Activated naive CD4-positive, alpha-beta T cell treated with anti-CD3 and anti-CD28 coated beads, Interleukin-2, amount 50 U/mL, for 24 hours (primary cell): ENCODE data around the gene AKAP13.

Source experiments
- H3K27ac Mint-ChIP-seq: one replicate; pipeline ENCODE4 v1.8.0; 2021; ENCODE audit warnings: mild to moderate bottlenecking, mixed read lengths
- H3K27me3 Mint-ChIP-seq: one replicate; pipeline ENCODE4 v1.8.0; 2021; ENCODE audit warnings: mixed read lengths
- H3K36me3 Mint-ChIP-seq: one replicate; pipeline ENCODE4 v1.8.0; 2021; ENCODE audit warnings: mixed read lengths
- H3K4me1 Mint-ChIP-seq: one replicate; pipeline ENCODE4 v1.8.0; 2021; ENCODE audit warnings: mixed read lengths
- H3K4me3 Mint-ChIP-seq: one replicate; pipeline ENCODE4 v1.8.0; 2021; ENCODE audit warnings: mild to moderate bottlenecking, mixed read lengths
- H3K9me3 Mint-ChIP-seq: one replicate; pipeline ENCODE4 v1.8.0; 2021; ENCODE audit warnings: mixed read lengths

The AKAP13 gene

GRCh38 chr15:85777250-85778106, 397.1 kb downstream of the AKAP13 start:
- Mint-ChIP-seq H3K27ac (no peak overlapping the region), H3K27me3 (no peaks in the 10 kb centered on the region), H3K36me3 (no peaks in the 10 kb centered on the region), H3K4me3 (no peak overlapping the region), H3K9me3 (no peaks in the 10 kb centered on the region), H3K4me1 (peaks cover 46% of the 10 kb centered on the region)

GRCh38 chr15:85778107-85778776, 397.8 kb downstream of the AKAP13 start:
- H3K27ac Mint-ChIP-seq, result no peak overlapping the region
- no peaks in the 10 kb centered on the region for H3K36me3 Mint-ChIP-seq
- H3K27me3 Mint-ChIP-seq, result no peaks in the 10 kb centered on the region
- no peaks in the 10 kb centered on the region for H3K9me3 Mint-ChIP-seq
- H3K4me3 Mint-ChIP-seq, result no peak overlapping the region
- peaks cover 44% of the 10 kb centered on the region for H3K4me1 Mint-ChIP-seq

GRCh38 chr15:85779249-85779648, 398.8 kb downstream of the AKAP13 start:
- H3K27ac Mint-ChIP-seq, result no peak overlapping the region
- no peaks in the 10 kb centered on the region for H3K36me3 Mint-ChIP-seq
- no peaks in the 10 kb centered on the region for H3K9me3 Mint-ChIP-seq
- H3K27me3 Mint-ChIP-seq, result no peaks in the 10 kb centered on the region
- H3K4me3 Mint-ChIP-seq, result no peak overlapping the region
- H3K4me1 Mint-ChIP-seq, result peaks cover 43% of the 10 kb centered on the region

- H3K9me3 Mint-ChIP-seq, result no peaks in the 10 kb centered on the region
- H3K4me3 Mint-ChIP-seq, result no peak overlapping the region
- peaks cover 50% of the 10 kb centered on the region for H3K4me1 Mint-ChIP-seq
- H3K36me3 Mint-ChIP-seq, result no peaks in the 10 kb centered on the region
- no peaks in the 10 kb centered on the region for H3K27me3 Mint-ChIP-seq
- H3K27ac Mint-ChIP-seq, result no peak overlapping the region
Measured at GRCh38 chr15:85780225-85780985, 400.0 kb downstream of the AKAP13 start.

DNA sequence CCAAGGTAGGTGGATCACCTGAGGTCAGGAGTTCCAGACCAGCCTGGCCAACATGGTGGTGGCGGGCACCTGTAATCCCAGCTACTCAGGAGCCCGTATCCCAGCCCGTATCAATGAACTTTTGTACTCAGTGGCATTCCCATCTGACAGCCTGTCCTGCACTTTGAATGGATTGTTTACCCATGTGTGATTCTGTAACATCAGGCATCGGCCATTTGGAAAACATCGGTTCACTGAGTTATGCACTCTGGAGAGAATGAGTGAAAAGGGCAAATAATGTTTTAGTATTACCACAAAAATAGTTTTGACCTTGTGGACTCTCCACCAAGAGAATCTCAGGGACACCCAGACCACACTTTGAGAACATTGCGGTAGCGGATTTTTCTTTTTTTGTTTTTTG, 400.7 kb downstream of the AKAP13 start:
- H3K4me1 Mint-ChIP-seq, result peaks cover 55% of the 10 kb centered on the region

DNA sequence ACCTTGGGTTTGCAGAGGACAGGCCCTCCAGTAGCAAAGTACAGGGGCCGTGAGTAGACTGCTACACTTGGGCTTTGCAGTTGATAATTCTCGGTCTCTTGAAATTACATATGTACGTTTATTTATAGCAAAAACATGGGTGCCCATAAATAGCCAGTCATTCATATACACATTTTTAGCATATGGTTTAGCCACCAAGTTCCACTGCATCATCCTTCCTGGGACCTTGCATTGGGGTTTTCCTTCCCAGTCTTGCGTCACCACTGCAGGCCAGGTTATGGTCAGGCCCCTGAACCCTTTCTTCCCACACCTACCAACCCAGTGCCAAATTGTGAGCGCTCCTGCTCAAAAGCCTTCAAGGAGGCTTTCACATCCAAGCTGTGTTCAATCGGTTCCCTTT, 401.7 kb downstream of the AKAP13 start:
- Mint-ChIP-seq H3K36me3 (no peaks in the 10 kb centered on the region), H3K27ac (no peak overlapping the region), H3K4me3 (no peak overlapping the region), H3K9me3 (no peaks in the 10 kb centered on the region), H3K4me1 (peaks cover 60% of the 10 kb centered on the region), H3K27me3 (no peaks in the 10 kb centered on the region)

More for the DNA sequence above, 400.7 kb downstream of the AKAP13 start:
- H3K27me3 Mint-ChIP-seq, result no peaks in the 10 kb centered on the region
- H3K27ac Mint-ChIP-seq, result no peak overlapping the region
- no peak overlapping the region for H3K4me3 Mint-ChIP-seq
- no peaks in the 10 kb centered on the region for H3K9me3 Mint-ChIP-seq
- no peaks in the 10 kb centered on the region for H3K36me3 Mint-ChIP-seq

GRCh38 chr15:85785887-85786780, 405.7 kb downstream of the AKAP13 start:
- Mint-ChIP-seq H3K27me3 (no peaks in the 10 kb centered on the region), H3K27ac (peak overlapping the region; percentile 24), H3K9me3 (no peaks in the 10 kb centered on the region), H3K4me1 (peaks cover 66% of the 10 kb centered on the region), H3K36me3 (no peaks in the 10 kb centered on the region), H3K4me3 (peak overlapping the region; percentile 57)

DNA sequence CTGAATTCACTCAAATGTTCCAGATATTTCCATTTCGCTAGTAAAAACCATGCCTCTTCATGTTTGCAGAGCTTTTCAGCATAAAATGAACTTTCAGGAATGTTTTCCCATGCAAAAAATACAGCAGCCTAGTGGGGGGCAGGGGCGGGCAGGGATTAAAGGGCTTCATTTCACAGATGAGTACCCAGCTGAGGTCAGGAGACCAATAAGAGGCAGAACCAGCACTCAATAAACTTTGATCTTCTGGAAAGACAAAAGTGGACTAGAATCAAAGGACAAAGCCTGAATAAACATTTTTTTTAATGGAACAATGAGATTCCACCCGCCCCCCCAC, 406.3 kb downstream of the AKAP13 start:
- Mint-ChIP-seq H3K27me3 (no peaks in the 10 kb centered on the region), H3K27ac (no peak overlapping the region)

GRCh38 chr15:85788771-85789495, 408.5 kb downstream of the AKAP13 start:
- Mint-ChIP-seq H3K4me1 (peaks cover 75% of the 10 kb centered on the region), H3K9me3 (no peaks in the 10 kb centered on the region), H3K27me3 (no peaks in the 10 kb centered on the region), H3K36me3 (no peaks in the 10 kb centered on the region), H3K27ac (no peak overlapping the region), H3K4me3 (no peak overlapping the region)

More for the DNA sequence above, 406.3 kb downstream of the AKAP13 start:
- peaks cover 69% of the 10 kb centered on the region for H3K4me1 Mint-ChIP-seq
- H3K4me3 Mint-ChIP-seq, result no peak overlapping the region
- no peaks in the 10 kb centered on the region for H3K9me3 Mint-ChIP-seq
- no peaks in the 10 kb centered on the region for H3K36me3 Mint-ChIP-seq

DNA sequence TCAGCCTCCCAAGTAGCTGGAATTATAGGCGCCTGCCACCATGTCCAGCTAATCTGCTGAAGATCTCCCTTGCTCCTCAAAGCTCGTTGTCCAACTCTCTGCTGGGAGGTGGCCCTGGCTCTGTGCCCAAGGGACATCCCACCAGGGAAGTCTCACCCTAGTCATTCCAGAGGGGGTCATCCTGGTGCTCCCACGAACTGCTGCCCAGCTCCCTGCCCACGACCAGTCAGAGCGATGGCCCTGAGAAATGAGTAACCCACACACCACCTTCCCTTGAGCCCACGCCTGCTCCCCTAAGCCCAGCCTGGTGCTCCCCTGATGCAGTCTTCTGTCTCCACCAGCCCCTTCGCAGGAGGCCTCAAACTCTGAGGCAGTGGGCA, 409.1 kb downstream of the AKAP13 start:
- Mint-ChIP-seq H3K27ac (no peak overlapping the region), H3K36me3 (no peaks in the 10 kb centered on the region), H3K9me3 (no peaks in the 10 kb centered on the region), H3K4me1 (peaks cover 72% of the 10 kb centered on the region), H3K4me3 (no peak overlapping the region), H3K27me3 (no peaks in the 10 kb centered on the region)

GRCh38 chr15:85792102-85792731, 411.8 kb downstream of the AKAP13 start:
- no peaks in the 10 kb centered on the region for H3K27me3 Mint-ChIP-seq
- H3K36me3 Mint-ChIP-seq, result no peaks in the 10 kb centered on the region
- no peak overlapping the region for H3K4me3 Mint-ChIP-seq
- peaks cover 62% of the 10 kb centered on the region for H3K4me1 Mint-ChIP-seq
- H3K27ac Mint-ChIP-seq, result no peak overlapping the region
- no peaks in the 10 kb centered on the region for H3K9me3 Mint-ChIP-seq

DNA sequence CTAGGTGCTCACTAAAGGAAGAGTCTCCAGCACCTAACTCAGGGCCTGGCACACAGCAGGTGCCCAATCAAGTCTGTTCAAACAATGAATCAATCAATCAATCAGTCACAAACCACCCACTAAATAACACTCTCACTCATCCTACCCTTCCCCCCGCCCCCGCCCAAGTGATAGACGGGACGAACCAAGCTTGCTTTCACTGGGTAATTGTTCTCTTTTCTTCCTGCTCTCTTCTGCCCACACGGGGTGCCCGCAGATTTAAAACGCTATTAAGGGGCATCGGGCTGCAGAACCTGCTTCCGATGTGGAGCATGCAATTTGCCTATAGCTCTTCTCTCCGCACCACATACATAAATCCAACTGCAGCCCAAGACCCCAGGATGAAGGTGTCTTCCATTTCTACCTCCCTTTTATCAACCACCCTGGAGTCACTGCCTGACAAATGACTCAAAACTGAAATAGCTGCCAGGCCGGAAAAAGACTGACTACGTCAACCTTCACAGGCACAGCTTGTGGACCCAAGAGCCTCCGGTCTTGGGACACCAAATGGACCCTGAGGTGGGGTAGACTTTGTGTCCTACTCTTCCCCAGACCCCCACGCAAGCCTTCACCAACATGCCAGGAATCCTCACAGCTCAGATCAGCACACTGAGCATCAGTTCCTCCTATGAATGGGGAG, 412.6 kb downstream of the AKAP13 start:
- H3K4me1 Mint-ChIP-seq, result peaks cover 56% of the 10 kb centered on the region
- H3K27ac Mint-ChIP-seq, result peak overlapping the region; percentile 59

GRCh38 chr15:85793641-85794597, 413.5 kb downstream of the AKAP13 start:
- H3K36me3 Mint-ChIP-seq, result no peaks in the 10 kb centered on the region
- no peaks in the 10 kb centered on the region for H3K9me3 Mint-ChIP-seq
- H3K4me1 Mint-ChIP-seq, result peaks cover 47% of the 10 kb centered on the region
- peak overlapping the region; percentile 91 for H3K4me3 Mint-ChIP-seq
- H3K27ac Mint-ChIP-seq, result peak overlapping the region; percentile 60
- no peaks in the 10 kb centered on the region for H3K27me3 Mint-ChIP-seq

More for the DNA sequence above, 412.6 kb downstream of the AKAP13 start:
- Mint-ChIP-seq H3K9me3 (no peaks in the 10 kb centered on the region), H3K36me3 (no peaks in the 10 kb centered on the region), H3K27me3 (no peaks in the 10 kb centered on the region), H3K4me3 (peak overlapping the region; percentile 91)
